ENCODE results near the gene CTNNAL1.

GRCh38 chr9:109017061-109017460 lies 3.8 kb upstream of the CTNNAL1 start:
- TF ChIP-seq, protein P1, sequence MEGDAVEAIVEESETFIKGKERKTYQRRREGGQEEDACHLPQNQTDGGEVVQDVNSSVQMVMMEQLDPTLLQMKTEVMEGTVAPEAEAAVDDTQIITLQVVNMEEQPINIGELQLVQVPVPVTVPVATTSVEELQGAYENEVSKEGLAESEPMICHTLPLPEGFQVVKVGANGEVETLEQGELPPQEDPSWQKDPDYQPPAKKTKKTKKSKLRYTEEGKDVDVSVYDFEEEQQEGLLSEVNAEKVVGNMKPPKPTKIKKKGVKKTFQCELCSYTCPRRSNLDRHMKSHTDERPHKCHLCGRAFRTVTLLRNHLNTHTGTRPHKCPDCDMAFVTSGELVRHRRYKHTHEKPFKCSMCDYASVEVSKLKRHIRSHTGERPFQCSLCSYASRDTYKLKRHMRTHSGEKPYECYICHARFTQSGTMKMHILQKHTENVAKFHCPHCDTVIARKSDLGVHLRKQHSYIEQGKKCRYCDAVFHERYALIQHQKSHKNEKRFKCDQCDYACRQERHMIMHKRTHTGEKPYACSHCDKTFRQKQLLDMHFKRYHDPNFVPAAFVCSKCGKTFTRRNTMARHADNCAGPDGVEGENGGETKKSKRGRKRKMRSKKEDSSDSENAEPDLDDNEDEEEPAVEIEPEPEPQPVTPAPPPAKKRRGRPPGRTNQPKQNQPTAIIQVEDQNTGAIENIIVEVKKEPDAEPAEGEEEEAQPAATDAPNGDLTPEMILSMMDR (IDR thresholded peaks at IDR 0.05) = no peak
- peak in 1 of 2 donors; percentile 4 for TF ChIP-seq POLR2A (IDR thresholded peaks at IDR 0.05)

All from thyroid gland (tissue), 4 donors.